ENCODE measurements around the gene AKAP5. TPM values are rescaled to one million over a fixed set of nuclear protein-coding genes. Genes with fewer than 3 reads are reported as not detected.

AKAP5 gene
- total RNA-seq, 2 donors from 2014 or later: 0.51 to 0.82 TPM

DNA sequence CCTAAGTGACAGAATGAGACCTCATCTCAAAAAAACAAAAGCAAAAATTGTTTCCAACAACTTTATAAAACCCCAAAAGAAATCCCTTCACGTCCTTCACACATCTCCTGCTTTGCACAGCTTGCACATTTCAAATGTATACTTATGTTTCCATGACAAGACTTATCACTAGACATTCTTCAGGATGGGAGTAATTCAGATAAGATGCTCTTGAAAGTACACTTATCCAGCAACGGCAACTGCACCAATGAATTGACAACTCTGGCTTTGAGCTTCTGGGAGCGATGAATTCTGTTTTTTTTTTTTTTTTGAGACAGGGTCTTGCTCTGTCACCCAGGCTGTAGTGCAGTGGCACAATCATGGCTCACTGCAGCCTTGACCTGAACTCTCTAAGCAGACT is 30.8 kb upstream of the AKAP5 start:
- H3K27me3 ChIP-seq (replicated peaks; ENCODE audit: insufficient read depth): no peaks in the 10 kb centered on the region
- no peak for DNase-seq (ENCODE audit: low spot score)
- peaks cover 4% of the 10 kb centered on the region for H3K4me1 ChIP-seq (replicated peaks)
- intact Hi-C loops (cut with DNase I): loop anchor here (5.0 kb wide), 1 partner anchor 43 kb away; no protein-coding TSS in a partner anchor
- no peaks in the 10 kb centered on the region for H3K36me3 ChIP-seq
- 88% methylated on average over 3 of the region's 3 CpGs for WGBS
- no peak overlapping the region for H3K4me3 ChIP-seq
- no peak overlapping the region for H3K27ac ChIP-seq
- TF ChIP-seq POLR2A (IDR thresholded peaks at IDR 0.05) (no peak), POLR2AphosphoS5 (IDR thresholded peaks at IDR 0.05) (no peak)
- TF ChIP-seq, protein P1, sequence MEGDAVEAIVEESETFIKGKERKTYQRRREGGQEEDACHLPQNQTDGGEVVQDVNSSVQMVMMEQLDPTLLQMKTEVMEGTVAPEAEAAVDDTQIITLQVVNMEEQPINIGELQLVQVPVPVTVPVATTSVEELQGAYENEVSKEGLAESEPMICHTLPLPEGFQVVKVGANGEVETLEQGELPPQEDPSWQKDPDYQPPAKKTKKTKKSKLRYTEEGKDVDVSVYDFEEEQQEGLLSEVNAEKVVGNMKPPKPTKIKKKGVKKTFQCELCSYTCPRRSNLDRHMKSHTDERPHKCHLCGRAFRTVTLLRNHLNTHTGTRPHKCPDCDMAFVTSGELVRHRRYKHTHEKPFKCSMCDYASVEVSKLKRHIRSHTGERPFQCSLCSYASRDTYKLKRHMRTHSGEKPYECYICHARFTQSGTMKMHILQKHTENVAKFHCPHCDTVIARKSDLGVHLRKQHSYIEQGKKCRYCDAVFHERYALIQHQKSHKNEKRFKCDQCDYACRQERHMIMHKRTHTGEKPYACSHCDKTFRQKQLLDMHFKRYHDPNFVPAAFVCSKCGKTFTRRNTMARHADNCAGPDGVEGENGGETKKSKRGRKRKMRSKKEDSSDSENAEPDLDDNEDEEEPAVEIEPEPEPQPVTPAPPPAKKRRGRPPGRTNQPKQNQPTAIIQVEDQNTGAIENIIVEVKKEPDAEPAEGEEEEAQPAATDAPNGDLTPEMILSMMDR (IDR thresholded peaks at IDR 0.05): no peak
- no peaks in the 10 kb centered on the region for H3K9me3 ChIP-seq

DNA sequence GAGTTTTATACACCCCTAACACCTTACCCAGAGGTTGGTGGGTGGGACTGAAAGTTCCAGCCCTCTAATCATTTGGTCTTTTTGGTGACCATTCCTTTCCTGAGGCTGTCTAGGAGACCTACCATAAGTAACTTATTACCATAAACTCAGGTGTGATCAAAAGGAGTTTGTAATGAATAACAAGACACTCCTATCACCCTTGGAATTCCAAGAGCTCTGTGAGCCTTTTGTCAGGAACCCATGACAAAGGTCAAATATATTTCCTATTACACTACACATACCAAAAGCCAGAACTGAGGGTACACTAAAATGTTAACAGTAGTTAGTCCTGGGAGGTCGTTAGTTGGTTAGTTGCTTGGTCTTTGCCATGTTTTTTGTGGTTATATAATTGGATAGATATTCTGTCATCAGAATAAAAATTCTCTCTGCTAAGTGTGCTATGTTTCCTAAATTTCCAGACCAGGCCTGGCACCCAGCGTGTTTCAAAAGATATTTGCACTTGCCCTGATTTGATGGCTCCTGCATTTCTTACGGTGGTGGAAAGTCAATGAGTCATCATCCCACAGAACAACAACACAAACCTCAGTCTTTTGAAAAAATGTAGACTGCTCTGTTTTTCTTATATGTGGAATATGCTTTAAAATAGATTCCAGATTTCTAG is 27.0 kb upstream of the AKAP5 start:
- no peak overlapping the region for H3K4me3 ChIP-seq
- DNase-seq (ENCODE audit: low spot score): no peak
- H3K36me3 ChIP-seq: no peaks in the 10 kb centered on the region
- intact Hi-C loops (cut with DNase I): no loop called here
- H3K27ac ChIP-seq: no peak overlapping the region
- WGBS: 76% methylated on average over 3 of the region's 3 CpGs
- no peaks in the 10 kb centered on the region for H3K4me1 ChIP-seq (replicated peaks)
- H3K27me3 ChIP-seq (replicated peaks; ENCODE audit: insufficient read depth): no peaks in the 10 kb centered on the region
- TF ChIP-seq, protein P1 (IDR thresholded peaks at IDR 0.05): no peak
- TF ChIP-seq POLR2AphosphoS5 (IDR thresholded peaks at IDR 0.05) (no peak), POLR2A (IDR thresholded peaks at IDR 0.05) (no peak)
- H3K9me3 ChIP-seq: no peaks in the 10 kb centered on the region

DNA sequence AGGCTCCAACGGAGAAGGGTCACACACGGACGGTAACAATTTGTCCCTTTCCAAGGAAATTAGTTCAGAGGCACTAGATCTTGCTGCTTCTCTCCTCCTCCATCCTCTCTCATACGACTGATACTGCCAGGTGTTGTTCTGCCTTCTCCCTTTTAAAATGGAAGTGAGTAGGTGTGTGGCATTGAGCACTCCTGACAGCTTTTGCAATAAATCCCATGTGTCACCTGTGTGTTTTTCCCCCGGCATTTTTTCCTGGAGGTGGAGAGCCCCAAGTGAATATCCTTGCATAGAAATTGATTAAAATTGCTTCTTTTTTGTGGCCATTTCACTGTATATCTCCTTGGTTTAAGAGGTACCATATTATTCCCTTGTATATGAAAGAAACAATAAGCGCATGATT is 26.2 kb upstream of the AKAP5 start:
- no peak overlapping the region for H3K4me3 ChIP-seq
- intact Hi-C loops (cut with DNase I): no loop called here
- no peaks in the 10 kb centered on the region for H3K4me1 ChIP-seq (replicated peaks)
- WGBS: 95% methylated on average over 6 of the region's 6 CpGs
- no peak for TF ChIP-seq POLR2A (IDR thresholded peaks at IDR 0.05)
- TF ChIP-seq, protein P1 (IDR thresholded peaks at IDR 0.05): no peak
- no peak for TF ChIP-seq POLR2AphosphoS5 (IDR thresholded peaks at IDR 0.05)
- no peaks in the 10 kb centered on the region for H3K27me3 ChIP-seq (replicated peaks; ENCODE audit: insufficient read depth)
- H3K9me3 ChIP-seq: no peaks in the 10 kb centered on the region
- H3K36me3 ChIP-seq: no peaks in the 10 kb centered on the region
- DNase-seq (ENCODE audit: low spot score): no peak
- H3K27ac ChIP-seq: no peak overlapping the region

DNA sequence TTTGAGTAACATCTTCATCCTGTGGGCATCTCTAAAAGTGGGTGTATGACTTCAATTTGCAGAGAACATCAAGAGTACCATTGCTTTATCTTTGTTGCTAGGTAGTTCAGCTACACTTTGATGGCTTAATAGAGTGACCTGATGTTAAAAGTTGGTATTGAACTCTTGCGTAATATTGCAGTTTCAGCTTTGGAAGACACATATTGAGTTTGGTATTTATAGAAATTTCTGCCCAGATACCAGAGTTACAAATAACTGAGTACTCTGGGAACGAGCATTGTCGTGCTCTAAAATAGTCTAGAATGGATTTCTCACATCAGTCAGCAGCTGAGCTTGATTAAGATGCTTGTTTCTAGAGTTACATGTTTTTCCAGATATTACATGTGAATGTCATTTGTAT is 24.8 kb upstream of the AKAP5 start:
- H3K36me3 ChIP-seq: no peaks in the 10 kb centered on the region

More for the DNA sequence above, 24.8 kb upstream of the AKAP5 start:
- Histone ChIP-seq H3K4me1 (replicated peaks) (no peaks in the 10 kb centered on the region), H3K9me3 (no peaks in the 10 kb centered on the region), H3K4me3 (no peak overlapping the region), H3K27me3 (replicated peaks; ENCODE audit: insufficient read depth) (no peaks in the 10 kb centered on the region), H3K27ac (no peak overlapping the region)
- intact Hi-C loops (cut with DNase I): no loop called here
- 96% methylated on average over 3 of the region's 3 CpGs for WGBS
- no peak for DNase-seq (ENCODE audit: low spot score)
- TF ChIP-seq, protein P1 (IDR thresholded peaks at IDR 0.05): no peak
- no peak for TF ChIP-seq POLR2A (IDR thresholded peaks at IDR 0.05)
- no peak for TF ChIP-seq POLR2AphosphoS5 (IDR thresholded peaks at IDR 0.05)
